Measurements from ENCODE around the gene NFE2L2.
"Not testable (repeated sequence)": the region's sequence is repeated elsewhere in the genome, so short reads cannot be mapped to it uniquely, and the experiment has no call there.

The NFE2L2 gene

DNA sequence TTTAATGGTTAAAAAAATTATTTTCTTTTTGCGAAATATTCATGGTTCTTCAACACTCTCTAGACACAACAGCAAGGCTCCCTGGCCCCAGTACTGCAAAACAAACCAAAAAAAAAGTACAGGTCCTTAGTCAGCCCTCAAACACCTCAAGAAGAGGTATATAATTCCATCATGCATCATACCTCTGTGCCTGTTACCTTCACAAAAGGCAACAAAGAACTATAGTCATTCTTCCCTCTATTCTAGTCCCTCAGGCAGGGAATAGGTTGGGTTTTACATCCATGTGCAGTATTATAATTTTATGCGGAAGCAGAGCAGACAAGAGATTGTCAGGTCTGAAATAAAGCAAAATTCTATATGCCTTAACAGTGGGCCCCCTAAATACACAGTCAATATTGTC lies 8.5 kb downstream of the NFE2L2 start:
- DNase-seq (ENCODE audit: low spot score) = no peak

DNA sequence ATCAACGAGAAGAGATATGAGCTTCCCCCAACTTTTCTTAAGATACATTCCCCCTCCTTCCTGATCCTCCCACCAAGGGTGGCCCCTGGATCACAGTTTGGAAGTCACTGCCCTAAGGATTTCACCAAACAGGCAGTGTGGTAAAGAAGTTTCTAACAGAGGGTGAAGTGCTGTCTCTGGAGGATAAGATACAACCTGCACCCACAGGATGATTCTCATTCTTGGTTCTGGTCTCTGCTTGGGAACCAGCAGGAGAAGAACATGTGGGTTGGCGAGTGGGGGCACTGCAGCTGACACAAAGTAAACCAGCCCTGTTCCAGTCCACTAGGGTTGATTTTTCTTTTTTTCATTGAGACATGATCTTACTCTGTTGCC lies 9.3 kb downstream of the NFE2L2 start:
- DNase-seq (ENCODE audit: low spot score) = no peak

DNA sequence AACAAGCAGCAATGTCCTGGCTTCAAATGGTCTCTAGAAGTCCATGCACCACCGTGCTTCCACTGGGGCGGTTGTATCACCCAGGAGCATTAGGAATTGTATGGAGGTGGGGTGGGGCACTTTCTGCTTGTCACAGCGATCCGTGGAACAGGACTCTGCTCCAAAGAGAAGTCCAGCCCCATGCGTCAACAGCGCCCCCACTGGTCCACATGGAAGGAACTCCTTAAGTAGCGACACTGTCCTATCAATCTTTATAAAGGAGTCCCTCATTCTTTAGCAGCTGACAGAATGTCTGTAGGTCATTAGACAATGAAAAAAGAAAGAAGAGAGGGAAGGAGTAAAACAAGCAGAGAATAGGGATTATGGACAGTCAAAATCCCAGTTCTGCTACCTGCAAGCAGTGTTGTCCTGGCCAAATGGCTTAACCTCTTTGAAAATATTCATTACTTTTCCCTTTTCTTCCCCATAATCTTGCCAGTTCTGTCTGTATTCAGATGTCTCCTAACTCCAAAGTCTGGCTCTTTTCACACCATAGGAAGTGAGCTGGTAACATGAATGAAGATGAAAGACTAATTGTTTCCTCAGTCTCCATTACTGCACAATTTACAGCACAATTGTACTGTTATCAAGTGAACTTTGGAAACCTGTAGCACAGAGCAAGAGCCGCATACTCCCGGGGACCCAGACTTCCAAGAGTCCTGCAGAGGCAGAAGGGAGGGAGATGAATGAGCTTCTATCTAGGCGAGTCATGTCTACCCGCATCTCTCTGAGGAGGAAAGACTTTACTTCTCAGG lies 9.9 kb downstream of the NFE2L2 start:
- DNase-seq (ENCODE audit: low spot score) = no peak

DNA sequence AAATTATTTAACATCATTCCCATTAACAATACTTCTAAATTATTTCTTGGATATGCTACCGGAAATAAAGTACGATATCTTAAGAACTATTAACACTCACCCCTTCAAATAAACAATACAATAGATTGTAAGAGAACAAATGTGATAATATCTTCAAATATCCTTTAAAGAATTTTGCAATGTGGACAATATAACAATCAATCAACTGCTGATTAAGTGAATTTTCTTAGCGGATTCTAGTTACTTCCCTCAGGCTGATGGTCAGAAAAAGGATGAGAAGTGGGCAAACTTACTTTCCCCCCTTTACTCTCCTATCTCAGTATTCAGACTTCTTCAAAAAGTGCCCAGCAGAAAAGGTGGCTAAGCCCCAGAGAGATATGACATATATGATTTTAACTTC lies 10.8 kb downstream of the NFE2L2 start:
- DNase-seq (ENCODE audit: low spot score) = no peak

DNA sequence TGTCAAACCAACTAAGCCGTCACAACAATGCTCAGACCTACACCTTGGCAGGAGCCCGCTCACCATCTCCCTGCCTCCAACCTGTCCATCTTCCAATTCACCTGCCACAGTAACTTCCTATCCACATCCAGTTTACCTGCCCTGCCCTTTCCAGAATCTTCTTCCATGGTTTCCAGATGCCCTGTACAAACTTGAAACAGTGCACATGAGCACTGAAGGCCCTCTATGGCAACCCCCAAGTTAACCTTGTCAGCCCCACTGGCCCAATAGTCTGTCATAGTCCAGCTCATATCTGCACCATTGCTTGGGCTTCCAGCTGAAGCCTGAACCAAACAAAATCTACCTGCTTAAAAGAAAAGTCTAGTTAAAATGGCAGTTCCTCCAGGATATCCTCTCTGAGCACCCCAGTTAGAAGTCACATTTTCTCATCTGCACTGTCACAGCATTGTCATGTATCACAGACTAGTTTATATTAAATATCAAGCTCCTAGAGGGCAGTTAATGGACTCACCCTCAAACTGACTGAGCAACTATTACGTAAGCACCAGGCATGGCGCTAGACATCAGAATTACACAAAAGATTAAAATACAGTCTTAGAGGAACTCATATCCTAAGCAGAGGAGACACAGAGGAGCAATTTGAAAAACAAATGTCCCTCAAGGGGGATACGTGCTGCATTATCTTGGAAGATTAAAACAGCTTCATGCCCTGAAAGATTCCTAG lies 11.6 kb downstream of the NFE2L2 start:
- no peak for DNase-seq (ENCODE audit: low spot score)

DNA sequence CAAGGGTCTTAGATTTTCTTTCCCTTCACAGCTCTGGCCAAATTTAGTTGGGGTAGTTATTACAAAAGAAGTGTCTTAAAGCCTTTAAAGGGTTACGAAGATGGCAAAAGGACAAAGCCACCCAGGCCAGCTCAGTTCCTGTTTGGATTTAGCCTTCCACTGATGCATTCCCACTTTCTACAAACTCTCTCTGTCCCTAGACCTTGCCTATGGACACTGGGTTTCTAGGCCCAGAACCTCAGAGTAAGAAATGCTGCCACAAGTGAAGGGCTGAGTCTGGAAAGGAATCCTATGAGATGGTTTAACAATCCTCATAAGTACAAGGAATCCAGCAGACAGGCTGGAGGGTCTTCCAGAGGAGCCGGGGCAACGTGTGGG lies 13.4 kb downstream of the NFE2L2 start:
- no peak for DNase-seq (ENCODE audit: low spot score)

DNA sequence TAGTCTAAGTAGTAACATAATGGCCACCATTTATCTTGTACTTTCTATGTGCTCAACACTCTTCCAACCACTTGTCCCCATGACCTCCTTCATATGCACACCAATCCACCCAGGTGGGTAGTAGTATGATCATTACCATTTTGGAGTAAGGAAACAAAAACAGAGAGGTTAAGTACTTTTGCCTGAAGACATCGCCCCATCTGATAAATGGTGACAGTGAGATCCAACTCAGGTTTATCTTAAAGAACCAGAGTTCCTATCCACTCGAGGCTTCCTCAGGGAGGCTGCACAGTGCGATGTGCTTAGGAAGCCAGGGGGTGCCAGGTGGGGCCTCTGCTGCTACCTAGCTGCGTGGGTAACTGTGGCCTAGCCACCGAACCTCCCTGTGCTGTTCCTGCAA lies 14.1 kb downstream of the NFE2L2 start:
- DNase-seq (ENCODE audit: low spot score) = no peak

DNA sequence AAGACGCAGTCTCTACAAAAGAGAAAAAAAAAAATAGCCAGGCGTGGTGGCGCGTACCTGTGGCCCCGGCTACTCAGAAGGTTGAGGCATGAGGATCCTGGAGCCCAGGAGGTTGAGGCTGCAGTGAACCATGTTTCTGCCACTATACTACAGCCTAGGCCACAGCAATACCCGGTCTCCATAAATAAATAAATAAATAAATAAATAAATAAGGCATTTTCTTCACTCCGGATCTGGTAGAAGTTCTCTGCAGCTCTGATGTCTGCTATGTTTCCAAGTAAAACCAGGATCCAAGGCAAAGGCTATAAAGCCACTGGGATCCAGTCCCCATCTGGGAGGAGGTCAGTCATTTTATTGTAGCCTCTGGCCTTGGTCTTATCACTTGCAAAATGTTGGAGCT lies 15.5 kb downstream of the NFE2L2 start:
- DNase-seq (ENCODE audit: low spot score) = no peak

DNA sequence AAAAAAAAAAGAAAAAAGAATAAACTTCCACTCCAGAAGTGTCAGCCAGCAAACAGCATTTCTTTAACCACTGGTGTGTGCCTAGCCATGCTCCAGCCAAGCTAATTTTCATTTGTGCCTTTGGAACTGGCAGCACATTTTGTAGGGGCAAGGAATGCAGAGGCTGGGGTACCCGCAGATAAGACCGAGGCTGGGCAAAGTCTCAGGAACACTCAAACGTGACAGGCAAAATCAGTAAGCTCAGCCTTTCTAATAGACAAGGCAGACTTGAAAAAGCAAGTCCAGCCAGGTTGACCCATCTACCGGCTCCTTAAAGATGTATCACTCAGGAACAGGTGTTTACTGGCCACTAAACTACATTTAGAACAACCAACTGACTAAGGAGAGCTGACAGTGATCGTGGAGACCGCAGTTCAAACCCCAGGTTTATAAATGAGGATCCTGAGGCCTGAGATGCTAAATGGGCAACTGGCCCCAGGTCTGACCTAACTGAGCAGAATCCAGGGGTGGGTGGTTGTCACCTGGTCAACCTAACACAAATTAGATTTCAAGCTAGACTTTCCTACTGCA lies 16.7 kb downstream of the NFE2L2 start:
- DNase-seq (ENCODE audit: low spot score) = no peak

DNA sequence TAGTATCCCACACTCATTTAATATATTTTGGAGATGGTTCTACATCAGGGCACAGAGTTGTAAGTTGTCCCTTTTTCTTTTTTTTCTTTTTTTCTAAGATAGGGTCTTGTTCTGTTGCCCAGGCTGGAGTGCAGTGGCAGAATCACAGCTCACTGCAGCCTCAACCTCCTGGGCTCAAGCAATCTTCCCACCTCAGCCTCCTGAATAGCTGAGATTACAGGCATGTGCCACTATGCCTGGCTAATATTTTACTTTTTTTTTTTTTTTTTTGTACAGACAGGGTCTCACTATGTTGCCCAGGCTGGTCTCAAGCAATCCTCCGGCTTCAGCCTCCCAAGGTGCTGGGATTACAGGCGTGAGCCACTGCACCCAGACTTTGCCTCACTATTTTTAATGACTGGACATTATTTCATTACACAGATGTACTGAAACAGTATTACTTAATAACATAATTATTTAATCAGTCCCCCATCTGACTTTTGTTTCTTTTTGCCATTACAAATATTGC lies 17.9 kb downstream of the NFE2L2 start:
- DNase-seq (ENCODE audit: low spot score) = not testable (repeated sequence)

DNA sequence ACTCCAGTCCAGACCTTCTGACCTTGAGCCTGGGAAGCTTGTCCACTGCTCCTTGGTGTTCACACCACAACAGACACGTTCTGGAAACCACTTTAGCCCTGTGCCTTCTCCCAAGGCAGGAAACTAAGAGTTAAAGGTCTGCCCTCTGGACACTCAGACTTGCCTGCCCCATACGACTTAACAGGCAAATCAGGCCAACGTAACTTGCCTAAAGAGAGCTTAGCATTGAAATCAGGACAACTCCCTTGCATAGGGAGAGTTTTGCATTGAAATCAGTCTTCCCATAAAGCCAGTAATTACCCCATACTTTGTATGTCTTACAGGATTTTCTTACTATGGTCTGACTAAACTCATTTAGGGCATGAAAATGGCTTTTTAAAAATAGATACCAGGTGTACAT lies 18.5 kb downstream of the NFE2L2 start:
- no peak for DNase-seq (ENCODE audit: low spot score)

DNA sequence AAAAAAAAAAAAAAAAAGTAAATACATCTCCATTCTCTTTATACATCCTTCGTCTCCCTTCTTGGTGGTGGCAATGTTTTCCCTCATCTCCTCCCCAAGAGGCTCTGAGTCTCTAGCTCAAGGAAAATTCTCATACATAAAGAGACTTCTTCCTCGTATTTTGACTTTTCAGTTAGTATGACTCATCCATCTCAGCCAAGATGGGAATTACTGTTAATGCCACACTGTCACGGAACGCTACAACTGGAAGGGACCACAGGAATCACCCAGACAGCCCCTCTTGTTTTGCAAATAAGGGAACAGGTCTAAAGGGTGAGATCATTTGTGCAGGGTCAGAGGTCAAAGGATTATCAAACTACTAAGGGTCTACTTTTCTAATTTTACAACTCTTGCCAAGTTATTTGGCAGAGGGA lies 19.5 kb downstream of the NFE2L2 start:
- no peak for DNase-seq (ENCODE audit: low spot score)

DNA sequence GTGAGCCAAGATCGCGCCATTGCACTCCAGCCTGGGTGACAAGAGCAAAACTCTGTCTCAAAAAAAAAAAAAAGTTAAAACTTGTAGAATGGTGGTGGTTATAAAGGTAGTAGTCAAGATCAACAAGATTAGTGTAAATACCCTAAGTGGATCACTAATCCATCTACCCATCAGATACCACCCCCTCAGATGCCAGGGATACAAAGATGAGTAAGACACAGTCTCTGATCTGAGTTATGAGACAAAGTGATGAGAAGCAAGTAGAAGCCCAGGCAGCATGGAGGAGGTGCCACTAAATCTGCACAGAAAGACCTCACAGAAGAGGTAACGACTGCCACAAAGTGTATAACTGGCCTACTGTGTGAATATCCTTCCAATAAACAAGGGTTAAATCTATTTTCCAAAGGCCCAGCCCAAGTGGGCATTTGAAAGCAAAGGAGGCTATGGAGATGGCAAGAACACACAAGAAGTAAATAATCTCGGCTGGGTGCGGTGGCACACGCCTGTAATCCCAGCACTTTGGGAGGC lies 20.2 kb downstream of the NFE2L2 start:
- no peak for DNase-seq (ENCODE audit: low spot score)

DNA sequence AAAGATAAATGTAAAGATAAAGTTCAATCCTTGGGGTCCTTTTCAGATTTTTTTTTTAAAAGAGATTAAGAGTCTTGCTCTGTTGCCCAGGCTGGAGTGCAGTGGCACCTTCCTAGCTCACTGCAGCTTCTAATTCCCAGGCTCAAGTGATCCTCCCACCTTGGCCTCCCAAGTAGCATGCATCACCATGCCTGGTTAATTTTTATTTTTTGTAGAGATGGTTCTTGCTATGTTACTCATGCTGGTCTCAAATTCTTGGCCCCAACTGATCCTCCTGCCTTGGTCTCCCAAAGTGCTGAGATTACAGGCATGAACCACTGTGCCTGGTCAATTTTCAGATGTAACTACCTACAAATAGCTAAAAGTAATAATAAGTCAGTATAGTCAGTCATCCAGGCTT lies 21.1 kb downstream of the NFE2L2 start:
- no peak for DNase-seq (ENCODE audit: low spot score)

DNA sequence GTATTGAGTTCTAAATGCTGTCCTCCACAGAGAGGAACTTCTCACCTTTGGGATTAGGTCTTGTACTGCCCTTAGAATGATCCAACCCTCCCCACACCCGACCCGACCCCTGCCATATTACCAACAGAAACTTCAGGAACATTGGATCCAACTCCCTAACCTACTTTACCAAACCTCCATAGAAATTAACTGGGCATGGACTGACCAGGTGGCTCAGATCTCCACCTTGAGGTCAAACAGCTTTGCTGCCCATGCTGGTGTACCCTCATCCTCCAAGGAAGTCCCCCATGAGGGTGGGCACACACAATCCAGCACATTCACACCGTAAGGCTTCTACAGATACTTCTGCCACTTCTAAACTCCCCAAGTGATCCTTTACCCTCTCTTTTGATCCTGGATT lies 21.5 kb downstream of the NFE2L2 start:
- no peak for DNase-seq (ENCODE audit: low spot score)

DNA sequence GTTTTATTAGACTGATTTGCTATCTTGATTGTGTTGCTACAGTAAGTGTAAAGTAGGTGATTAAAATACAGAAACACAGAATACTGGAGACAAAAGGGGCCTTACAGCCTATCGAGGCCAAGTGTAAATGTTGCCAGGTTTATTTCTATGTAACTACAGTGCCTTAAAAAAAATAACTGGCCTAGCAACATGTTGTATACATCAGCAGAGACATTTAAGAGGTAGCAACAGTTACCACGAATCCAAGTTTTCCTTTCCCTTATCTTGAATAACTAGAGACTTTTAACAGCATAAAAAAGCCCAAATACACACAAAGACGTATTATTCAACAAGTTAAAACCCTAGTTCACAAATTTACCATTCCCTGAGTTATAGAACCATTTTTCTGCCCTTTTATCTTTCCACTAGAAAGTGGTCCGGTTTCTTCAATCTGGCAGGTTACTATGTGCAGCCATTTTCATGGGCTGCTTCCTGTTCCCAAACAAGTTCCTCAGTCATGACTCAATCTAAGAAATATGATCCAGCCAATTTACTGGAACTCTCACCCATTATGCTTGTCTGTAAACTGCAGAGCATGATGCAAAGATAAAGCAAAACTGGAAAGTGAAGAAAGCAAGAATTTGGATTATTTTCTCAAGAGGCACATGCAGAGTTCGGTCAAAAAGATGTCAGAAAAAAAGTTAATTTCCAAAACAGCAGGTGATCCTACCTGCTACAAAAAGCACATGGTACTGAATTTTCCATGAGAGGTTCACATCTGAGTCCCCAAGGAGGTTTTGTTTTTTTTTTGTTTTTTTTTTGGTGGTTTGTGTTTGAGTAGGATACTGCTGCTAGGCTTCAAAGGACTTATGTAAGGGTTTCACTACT lies 22.2 kb downstream of the NFE2L2 start:
- DNase-seq (ENCODE audit: low spot score) = no peak

DNA sequence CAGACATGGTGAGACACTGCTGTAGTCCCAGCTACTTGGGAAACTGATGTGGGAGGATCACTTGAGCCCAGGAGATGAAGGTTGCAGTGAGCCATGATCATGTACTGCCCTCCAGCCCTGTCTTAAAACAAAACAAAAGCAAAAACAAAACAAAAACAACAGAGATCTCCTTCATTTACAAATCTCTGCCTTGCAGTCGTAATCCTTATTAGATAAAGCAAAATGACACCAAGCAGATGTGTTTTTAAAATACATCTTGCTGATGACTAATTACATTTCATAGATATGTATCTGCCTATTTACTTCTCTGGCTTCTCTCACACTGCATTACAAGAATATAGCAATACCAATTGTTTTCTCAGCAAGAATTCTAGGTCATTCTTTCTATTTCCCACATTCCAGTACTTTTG lies 22.8 kb downstream of the NFE2L2 start:
- no peak for DNase-seq (ENCODE audit: low spot score)

DNA sequence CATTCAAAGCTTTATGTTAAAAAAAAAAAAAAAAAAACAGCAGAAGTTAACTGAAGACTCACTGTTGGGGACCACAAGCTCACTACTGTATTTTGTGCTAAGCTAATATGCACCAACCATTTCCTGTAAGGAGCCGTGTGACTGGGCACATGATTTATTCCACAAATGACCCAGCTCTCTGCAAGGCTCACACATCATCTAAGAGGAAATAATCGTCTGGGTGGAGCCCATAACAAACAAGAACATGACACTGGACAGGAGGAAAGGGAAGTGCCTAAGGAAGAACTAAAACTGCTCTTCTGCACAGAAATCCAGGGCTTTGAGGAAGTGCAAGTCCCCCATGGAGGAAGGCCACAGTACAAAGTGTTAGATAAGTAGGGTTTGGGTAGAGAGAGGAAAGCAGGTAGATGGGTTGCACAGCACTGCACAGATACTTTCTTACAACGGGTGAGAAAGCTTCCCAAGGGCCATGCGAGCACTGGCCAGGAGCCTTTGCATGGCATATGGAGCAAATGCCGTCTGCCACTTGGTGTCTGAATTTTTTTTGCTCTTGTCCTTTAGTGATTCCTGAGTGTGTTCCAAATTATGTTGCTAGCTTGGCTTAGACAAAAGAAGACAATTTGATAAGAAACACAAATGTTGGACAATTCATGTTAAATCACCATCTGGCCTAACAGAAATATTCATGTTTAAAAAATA lies 24.4 kb downstream of the NFE2L2 start:
- peak; percentile 89 for DNase-seq (ENCODE audit: low spot score)

DNA sequence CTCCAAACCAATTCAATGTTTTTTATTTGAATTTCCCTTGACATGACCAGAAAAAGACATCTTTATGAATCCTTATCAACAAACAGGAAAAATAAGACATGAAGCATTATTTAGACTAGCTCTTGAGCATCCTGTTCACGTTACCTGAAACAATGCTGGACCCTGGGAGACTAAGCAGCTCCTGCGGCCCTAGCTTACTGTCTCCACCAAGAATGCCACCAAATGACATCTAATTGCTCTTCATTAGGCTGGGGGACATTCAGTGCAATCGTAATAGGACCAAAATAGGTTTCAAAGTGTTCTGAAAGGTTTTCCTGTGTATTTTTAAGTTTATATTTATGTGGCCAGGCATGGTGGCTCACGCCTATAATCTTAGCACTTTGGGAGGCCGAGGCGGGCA lies 25.5 kb downstream of the NFE2L2 start:
- DNase-seq (ENCODE audit: low spot score) = no peak

DNA sequence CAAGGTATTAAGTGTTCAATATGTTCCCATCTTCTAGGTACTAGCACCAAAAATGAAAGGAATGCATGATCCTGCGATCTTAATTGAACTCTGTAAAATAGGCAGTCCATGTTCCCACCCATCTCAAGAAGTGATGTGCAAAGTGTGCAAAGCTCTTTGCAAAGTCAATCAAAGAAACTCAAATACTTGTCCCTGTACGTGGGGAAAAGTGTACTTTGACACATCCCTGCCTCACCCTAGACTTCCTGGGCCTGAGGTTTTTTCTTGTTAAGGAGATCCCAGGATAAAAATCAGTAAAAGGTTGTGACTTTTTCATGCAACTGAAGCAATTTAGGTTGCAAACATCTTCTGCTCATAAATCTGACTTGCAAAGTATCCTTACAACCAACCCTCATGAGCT lies 26.6 kb downstream of the NFE2L2 start:
- no peak for DNase-seq (ENCODE audit: low spot score)

DNA sequence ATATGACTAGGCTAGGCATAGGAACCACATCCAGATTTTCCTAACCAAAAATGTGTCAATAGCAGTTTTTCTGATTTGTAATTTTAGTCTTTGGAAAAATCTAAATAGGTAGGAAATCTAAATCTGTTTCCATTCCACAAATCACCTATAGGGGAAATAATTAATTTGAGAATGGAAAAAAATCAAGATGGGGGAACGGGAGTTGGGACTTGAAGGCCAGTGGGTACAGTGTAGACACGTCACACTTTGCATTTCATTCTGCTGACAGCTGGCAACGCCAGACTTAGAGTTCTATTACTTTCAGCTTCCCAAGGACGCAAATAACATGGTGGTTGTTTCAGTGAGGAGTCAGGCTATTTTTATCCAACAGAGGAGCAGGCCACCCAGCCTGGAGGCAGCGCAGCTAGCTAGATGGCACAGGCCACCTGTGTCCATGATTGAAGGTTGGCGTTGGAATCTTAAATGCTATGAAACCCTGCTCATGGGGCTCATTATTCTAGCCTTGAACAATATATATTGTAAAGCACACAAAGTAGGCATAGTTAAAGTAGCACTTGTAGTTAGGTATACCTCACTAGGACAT lies 28.6 kb downstream of the NFE2L2 start:
- no peak for DNase-seq (ENCODE audit: low spot score)

All from globus pallidus (tissue), 1 donor.